Neural progenitor cell (in vitro differentiated cells): ENCODE data around the gene S100A9. TPM values are rescaled to one million over a fixed set of nuclear protein-coding genes. Genes with fewer than 3 reads are reported as not detected.

Source experiments
- DNase-seq: peaks from one replicate; pipeline ENCODE4 v3.0.0-alpha.2; 2016; ENCODE audit warnings: low spot score
- H2AFZ ChIP-seq: fragments of 200-600 bp; sonication (generic); replicated peaks from 2 replicates; pipeline ENCODE4 v1.6.1; 2016; ENCODE audit warnings: antibody characterized with exemption
- H3F3A ChIP-seq: fragments of 200-600 bp; sonication (generic); 2 replicates; pipeline ENCODE4 v1.6.1; 2016; ENCODE audit warnings: antibody characterized with exemption, low read depth
- H3K27ac ChIP-seq: fragments of 200-600 bp; sonication (generic); 2 replicates; pipeline ENCODE4 v1.5.1; 2016; ENCODE audit warnings: mild to moderate bottlenecking
- H3K27me3 ChIP-seq: fragments of 200-600 bp; sonication (generic); 2 replicates; pipeline ENCODE4 v1.6.1; 2016; ENCODE audit warnings: mild to moderate bottlenecking, moderate library complexity
- H3K36me3 ChIP-seq: fragments of 200-600 bp; sonication (generic); 2 replicates; pipeline ENCODE4 v1.5.1; 2016
- H3K4me1 ChIP-seq: fragments of 200-600 bp; sonication (generic); 2 replicates; pipeline ENCODE4 v1.6.1; 2016; ENCODE audit warnings: mixed run types
- H3K4me2 ChIP-seq: fragments of 200-600 bp; sonication (generic); 2 replicates; pipeline ENCODE4 v1.6.1; 2016
- H3K4me3 ChIP-seq: fragments of 200-600 bp; sonication (generic); 2 replicates; pipeline ENCODE4 v1.5.1; 2016
- H3K79me2 ChIP-seq: fragments of 200-600 bp; sonication (generic); 2 replicates; pipeline ENCODE4 v1.6.1; 2016; ENCODE audit warnings: low read depth
- H3K9ac ChIP-seq: fragments of 200-600 bp; sonication (generic); 2 replicates; pipeline ENCODE4 v1.6.1; 2016
- H3K9me3 ChIP-seq: fragments of 200-600 bp; sonication (generic); 2 replicates; pipeline ENCODE4 v1.5.1; 2016; ENCODE audit warnings: low read depth
- H4K20me1 ChIP-seq: fragments of 200-600 bp; sonication (generic); 2 replicates; pipeline ENCODE4 v1.6.1; 2016; ENCODE audit warnings: low read depth
- H3K27ac Mint-ChIP-seq: 3 replicates; pipeline ENCODE4 v1.8.0; 2021; ENCODE audit warnings: mixed read lengths
- H3K27me3 Mint-ChIP-seq: 2 replicates; pipeline ENCODE4 v1.8.0; 2022; ENCODE audit warnings: low read depth, mild to moderate bottlenecking, inconsistent platforms, moderate library complexity, mixed read lengths; ENCODE audit not compliant: insufficient read depth
- H3K36me3 Mint-ChIP-seq: 3 replicates; pipeline ENCODE4 v1.8.0; 2021; ENCODE audit warnings: mixed read lengths
- H3K4me1 Mint-ChIP-seq: 3 replicates; pipeline ENCODE4 v1.8.0; 2021; ENCODE audit warnings: mixed read lengths
- H3K4me3 Mint-ChIP-seq: 3 replicates; pipeline ENCODE4 v1.8.0; 2021; ENCODE audit warnings: mild to moderate bottlenecking, moderate library complexity, mixed read lengths
- H3K9me3 Mint-ChIP-seq: 3 replicates; pipeline ENCODE4 v1.8.0; 2020; ENCODE audit warnings: mixed read lengths
- EZH2 ChIP-seq: fragments of 200-600 bp; sonication (generic); IDR thresholded peaks from 2 replicates; pipeline ENCODE4 v1.6.1; 2017; ENCODE audit warnings: antibody characterized with exemption, mild to moderate bottlenecking, moderate library complexity
- EZH2phosphoT487 ChIP-seq: fragments of 200-600 bp; sonication (generic); IDR thresholded peaks from 2 replicates; pipeline ENCODE4 v1.6.1; 2017; ENCODE audit warnings: antibody characterized with exemption
- total RNA-seq: library from RNA; depleted of rRNA; stranded (reverse); fragments of >200 nt; gene quantifications from 2 replicates; pipeline ENCODE4 v1.2.3, GENCODE V29; 2015; ENCODE audit warnings: low replicate concordance
- TF ChIP-seq, protein P1 (sequence below): fragments of 200-600 bp; sonication (generic); IDR thresholded peaks from 2 replicates; pipeline ENCODE4 v1.5.1; 2017; ENCODE audit warnings: antibody characterized with exemption, mild to moderate bottlenecking

The S100A9 gene
- total RNA-seq, 1 donor from 2014 or later = not detected

DNA sequence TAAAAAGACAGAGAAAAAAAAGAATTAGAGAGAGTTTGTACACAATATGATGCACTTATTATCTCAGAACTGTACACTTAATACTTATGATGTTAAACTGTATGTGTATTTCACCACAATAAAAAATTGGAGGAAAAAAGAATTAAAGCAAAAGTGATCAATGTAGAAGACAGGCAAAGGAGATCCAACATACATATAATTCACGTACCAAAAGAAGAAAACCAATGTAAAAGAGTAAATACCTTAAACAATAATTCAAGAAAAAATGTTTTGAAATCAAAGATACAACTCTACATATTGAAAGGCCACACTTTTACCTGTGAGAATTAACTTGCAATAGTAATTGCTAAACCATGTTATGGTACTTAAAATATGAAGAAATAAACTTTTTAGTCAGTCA lies 35.1 kb upstream of the S100A9 start:
- H3K79me2 ChIP-seq = no peaks in the 10 kb centered on the region
- no peak overlapping the region for H3K27ac ChIP-seq
- TF ChIP-seq, protein P1, sequence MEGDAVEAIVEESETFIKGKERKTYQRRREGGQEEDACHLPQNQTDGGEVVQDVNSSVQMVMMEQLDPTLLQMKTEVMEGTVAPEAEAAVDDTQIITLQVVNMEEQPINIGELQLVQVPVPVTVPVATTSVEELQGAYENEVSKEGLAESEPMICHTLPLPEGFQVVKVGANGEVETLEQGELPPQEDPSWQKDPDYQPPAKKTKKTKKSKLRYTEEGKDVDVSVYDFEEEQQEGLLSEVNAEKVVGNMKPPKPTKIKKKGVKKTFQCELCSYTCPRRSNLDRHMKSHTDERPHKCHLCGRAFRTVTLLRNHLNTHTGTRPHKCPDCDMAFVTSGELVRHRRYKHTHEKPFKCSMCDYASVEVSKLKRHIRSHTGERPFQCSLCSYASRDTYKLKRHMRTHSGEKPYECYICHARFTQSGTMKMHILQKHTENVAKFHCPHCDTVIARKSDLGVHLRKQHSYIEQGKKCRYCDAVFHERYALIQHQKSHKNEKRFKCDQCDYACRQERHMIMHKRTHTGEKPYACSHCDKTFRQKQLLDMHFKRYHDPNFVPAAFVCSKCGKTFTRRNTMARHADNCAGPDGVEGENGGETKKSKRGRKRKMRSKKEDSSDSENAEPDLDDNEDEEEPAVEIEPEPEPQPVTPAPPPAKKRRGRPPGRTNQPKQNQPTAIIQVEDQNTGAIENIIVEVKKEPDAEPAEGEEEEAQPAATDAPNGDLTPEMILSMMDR = no peak
- TF ChIP-seq EZH2phosphoT487 (no peak), EZH2 (no peak)
- H3F3A ChIP-seq = no peaks in the 10 kb centered on the region
- peaks cover 11% of the 10 kb centered on the region for H3K9me3 ChIP-seq
- H3K4me2 ChIP-seq = no peak overlapping the region
- H3K4me3 Mint-ChIP-seq = no peak overlapping the region
- no peaks in the 10 kb centered on the region for H3K36me3 Mint-ChIP-seq
- H4K20me1 ChIP-seq = no peaks in the 10 kb centered on the region
- no peak overlapping the region for H3K27ac Mint-ChIP-seq
- no peaks in the 10 kb centered on the region for H3K27me3 Mint-ChIP-seq
- H3K36me3 ChIP-seq = no peaks in the 10 kb centered on the region
- no peak overlapping the region for H3K4me3 ChIP-seq
- DNase-seq = no peak
- H3K4me1 Mint-ChIP-seq = no peaks in the 10 kb centered on the region
- H3K9me3 Mint-ChIP-seq = peaks cover 4% of the 10 kb centered on the region
- H3K9ac ChIP-seq = no peak overlapping the region
- H2AFZ ChIP-seq = no peak overlapping the region
- H3K4me1 ChIP-seq = no peaks in the 10 kb centered on the region
- H3K27me3 ChIP-seq = no peaks in the 10 kb centered on the region

DNA sequence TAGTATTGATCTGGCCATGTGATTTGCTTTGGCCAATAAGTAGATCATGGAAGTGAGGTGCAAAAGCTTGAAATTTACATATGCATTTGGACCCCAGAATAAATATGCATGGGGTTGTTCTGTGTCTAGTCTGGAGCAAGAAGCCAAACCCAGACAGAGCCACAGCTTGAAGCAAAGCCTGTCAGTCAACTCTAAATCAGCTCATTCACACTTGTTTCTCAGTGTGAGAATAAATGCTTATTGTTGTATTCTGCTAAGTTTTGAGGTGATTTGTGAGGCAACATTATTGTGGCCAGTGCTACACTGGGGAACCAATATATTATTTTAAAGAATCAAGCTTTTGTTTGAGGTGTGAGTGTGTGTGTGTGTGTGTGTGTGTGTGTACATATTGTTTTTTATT lies 32.7 kb upstream of the S100A9 start:
- Mint-ChIP-seq H3K36me3 (no peaks in the 10 kb centered on the region), H3K27ac (no peak overlapping the region)

DNA sequence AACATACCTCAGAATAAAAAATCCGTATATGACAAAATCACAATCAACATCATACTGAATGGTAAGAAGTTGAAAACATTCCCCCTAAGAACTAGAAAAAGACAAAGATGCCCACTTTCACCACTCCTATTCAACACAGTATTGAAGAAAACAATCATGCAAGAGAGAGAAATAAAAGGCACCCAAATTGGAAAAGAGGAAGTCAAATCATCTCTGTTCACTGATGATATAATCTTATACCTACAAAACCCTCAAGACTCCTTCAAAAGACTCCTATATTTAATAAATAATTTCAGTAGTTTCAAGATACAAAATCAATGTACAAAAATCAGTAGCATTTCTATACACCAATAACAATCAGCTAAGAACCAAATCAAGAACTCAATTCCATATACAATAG lies 23.8 kb upstream of the S100A9 start:
- Histone ChIP-seq H3K27ac (no peak overlapping the region), H3K4me3 (no peak overlapping the region), H3K27me3 (no peaks in the 10 kb centered on the region), H3K9ac (no peak overlapping the region), H3K79me2 (no peaks in the 10 kb centered on the region), H2AFZ (no peak overlapping the region), H3K36me3 (no peaks in the 10 kb centered on the region), H3F3A (no peaks in the 10 kb centered on the region), H3K4me1 (no peaks in the 10 kb centered on the region), H3K9me3 (peaks cover 12% of the 10 kb centered on the region), H4K20me1 (no peaks in the 10 kb centered on the region), H3K4me2 (no peak overlapping the region)
- DNase-seq = no peak
- Mint-ChIP-seq H3K36me3 (no peaks in the 10 kb centered on the region), H3K4me3 (no peak overlapping the region), H3K27me3 (peaks cover 8% of the 10 kb centered on the region), H3K9me3 (no peaks in the 10 kb centered on the region), H3K27ac (no peak overlapping the region), H3K4me1 (no peaks in the 10 kb centered on the region)
- TF ChIP-seq, protein P1 = no peak
- no peak for TF ChIP-seq EZH2phosphoT487
- TF ChIP-seq EZH2 = no peak

More for the DNA sequence above, 32.7 kb upstream of the S100A9 start:
- Histone ChIP-seq H3K79me2 (no peaks in the 10 kb centered on the region), H3K4me1 (no peaks in the 10 kb centered on the region), H3K4me3 (no peak overlapping the region), H3K9me3 (peaks cover 27% of the 10 kb centered on the region), H3K9ac (no peak overlapping the region), H3K27me3 (no peaks in the 10 kb centered on the region), H4K20me1 (no peaks in the 10 kb centered on the region), H3K27ac (no peak overlapping the region), H3F3A (no peaks in the 10 kb centered on the region), H3K4me2 (no peak overlapping the region), H2AFZ (no peak overlapping the region), H3K36me3 (no peaks in the 10 kb centered on the region)
- no peak overlapping the region for H3K4me3 Mint-ChIP-seq
- peaks cover 4% of the 10 kb centered on the region for H3K9me3 Mint-ChIP-seq
- peaks cover 2% of the 10 kb centered on the region for H3K27me3 Mint-ChIP-seq
- no peaks in the 10 kb centered on the region for H3K4me1 Mint-ChIP-seq
- no peak for DNase-seq
- TF ChIP-seq EZH2phosphoT487 (no peak), EZH2 (no peak)
- TF ChIP-seq, protein P1 = no peak
